ENCODE data around the gene BFSP1. TPM values are rescaled to one million over a fixed set of nuclear protein-coding genes. Genes with fewer than 3 reads are reported as not detected.

The BFSP1 gene
- total RNA-seq, 4 donors from 2014 or later = 0.75 to 1.00 (median 0.82) TPM; not detected in 1

- in situ Hi-C loops (cut with MboI; ENCODE audit: low pct_ligation_motif_present in 1 of 4, low pct_unique_long_range_greater_than_20kb in 1 of 4, low sequenced_read_pairs in 3 of 4) = no loop called here
- Histone ChIP-seq H3K27ac (peak overlapping the region; percentile 98 to 100 (median 98)), H3K27me3 (no peaks in the 10 kb centered on the region), H3K4me3 (no peak overlapping the region), H3K9me3 (no peaks in the 10 kb centered on the region), H3K36me3 (no peaks in the 10 kb centered on the region), H3K4me1 (peaks cover 6 to 38% (median 28%) of the 10 kb centered on the region in 4 donors)
- WGBS, 2 donors (ENCODE audit: low coverage in 1 of 2) = 21 to 33% methylated on average over 2 to 4 of the region's 4 CpGs
- intact Hi-C loops (cut with DNase I; ENCODE audit: low total_unique reads) = no loop called here
- no peak for TF ChIP-seq POLR2A (IDR thresholded peaks at IDR 0.05)
- peak in 2 of 3 donors; percentile 50 to 56 for TF ChIP-seq POLR2AphosphoS5 (IDR thresholded peaks at IDR 0.05)
- DNase-seq = no peak
These were observed 34.1 kb upstream of the BFSP1 start for GRCh38 chr20:17565169-17565845.

DNA sequence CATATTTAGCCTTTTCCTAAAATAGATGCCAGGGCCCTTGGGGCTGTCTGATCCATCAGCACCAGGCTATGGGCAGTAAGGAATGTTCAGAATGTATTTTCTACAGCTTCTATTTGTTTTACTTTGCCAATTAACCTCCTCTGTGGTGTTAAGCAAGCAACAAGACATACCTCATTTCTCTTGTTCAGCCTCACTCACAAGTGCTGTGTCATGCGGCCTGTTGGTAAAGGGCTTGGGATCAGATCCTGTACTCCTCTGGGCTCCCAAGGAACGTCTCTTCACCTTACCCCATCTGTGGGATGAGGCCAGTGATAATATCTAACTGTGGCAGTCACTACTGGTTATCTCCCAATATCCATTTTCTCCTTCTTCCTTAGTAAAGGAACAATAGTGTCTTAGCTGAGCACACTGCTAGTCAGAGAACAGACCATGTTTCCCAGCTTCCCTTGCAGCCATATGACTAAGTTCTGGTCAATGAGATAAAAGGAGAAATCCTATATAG, 31.7 kb upstream of the BFSP1 start:
- TF ChIP-seq EP300 (IDR thresholded peaks at IDR 0.05; ENCODE audit: low read depth) (no peak), CTCF (IDR thresholded peaks at IDR 0.05) (no peak), POLR2A (IDR thresholded peaks at IDR 0.05) (no peak), POLR2AphosphoS5 (IDR thresholded peaks at IDR 0.05) (no peak)
- Histone ChIP-seq H3K4me1 (peaks cover 1 to 37% (median 31%) of the 10 kb centered on the region in 4 donors), H3K36me3 (no peaks in the 10 kb centered on the region), H3K4me3 (no peak overlapping the region), H3K9me3 (no peaks in the 10 kb centered on the region), H3K27me3 (no peaks in the 10 kb centered on the region), H3K27ac (peak overlapping the region; percentile 34 to 98 (median 60))
- 50 to 77% methylated on average over 2 of the region's 2 CpGs for WGBS, 2 donors (ENCODE audit: low coverage in 1 of 2)
- in situ Hi-C loops (cut with MboI; ENCODE audit: low pct_ligation_motif_present in 1 of 4, low pct_unique_long_range_greater_than_20kb in 1 of 4, low sequenced_read_pairs in 3 of 4) (no loop called here), intact Hi-C loops (cut with DNase I; ENCODE audit: low total_unique reads) (no loop called here)
- no peak for DNase-seq

- peak overlapping the region in 3 of 4 donors; percentile 85 to 98 (median 88) for H3K27ac ChIP-seq
- peaks cover 13 to 45% (median 34%) of the 10 kb centered on the region in 4 donors for H3K4me1 ChIP-seq
- in situ Hi-C loops (cut with MboI; ENCODE audit: low pct_ligation_motif_present in 1 of 4, low pct_unique_long_range_greater_than_20kb in 1 of 4, low sequenced_read_pairs in 3 of 4) (no loop called here), intact Hi-C loops (cut with DNase I; ENCODE audit: low total_unique reads) (no loop called here)
- H3K36me3 ChIP-seq = no peaks in the 10 kb centered on the region
- 66 to 73% methylated on average over 3 to 5 of the region's 5 CpGs for WGBS, 2 donors (ENCODE audit: low coverage in 1 of 2)
- TF ChIP-seq EP300 (IDR thresholded peaks at IDR 0.05; ENCODE audit: low read depth) = no peak
- no peak for TF ChIP-seq POLR2A (IDR thresholded peaks at IDR 0.05)
- TF ChIP-seq CTCF (IDR thresholded peaks at IDR 0.05) = no peak
- no peak for TF ChIP-seq POLR2AphosphoS5 (IDR thresholded peaks at IDR 0.05)
- H3K9me3 ChIP-seq = no peaks in the 10 kb centered on the region
- H3K27me3 ChIP-seq = no peaks in the 10 kb centered on the region
- no peak overlapping the region for H3K4me3 ChIP-seq
- DNase-seq = no peak
These were observed 29.3 kb upstream of the BFSP1 start for GRCh38 chr20:17560344-17561074.

DNA sequence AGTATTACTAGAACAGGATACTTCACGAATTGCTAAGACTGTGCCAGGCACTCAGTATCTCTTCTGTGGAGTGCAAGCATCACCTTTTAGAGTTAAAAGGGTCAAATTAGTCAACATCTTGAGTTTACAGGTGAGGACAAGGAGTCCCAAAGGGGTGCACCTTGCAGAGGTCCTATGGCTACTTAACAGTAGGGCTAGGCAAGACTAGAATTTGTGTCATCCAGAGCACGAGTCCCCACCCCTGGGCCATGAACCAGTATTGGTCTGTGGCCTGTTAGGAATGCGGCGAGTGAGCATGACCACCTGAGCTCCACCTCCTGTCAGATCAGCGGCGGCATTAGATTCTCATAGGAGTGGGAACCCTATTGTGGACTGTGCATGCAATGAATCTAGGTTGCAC, 28.2 kb upstream of the BFSP1 start:
- no peak for DNase-seq
- TF ChIP-seq POLR2A (IDR thresholded peaks at IDR 0.05) = no peak
- no peak for TF ChIP-seq POLR2AphosphoS5 (IDR thresholded peaks at IDR 0.05)
- H3K4me3 ChIP-seq = no peak overlapping the region
- H3K36me3 ChIP-seq = no peaks in the 10 kb centered on the region
- H3K27me3 ChIP-seq = no peaks in the 10 kb centered on the region
- peaks cover 13 to 35% (median 27%) of the 10 kb centered on the region in 4 donors for H3K4me1 ChIP-seq
- in situ Hi-C loops (cut with MboI; ENCODE audit: low pct_ligation_motif_present in 1 of 4, low pct_unique_long_range_greater_than_20kb in 1 of 4, low sequenced_read_pairs in 3 of 4) (no loop called here), intact Hi-C loops (cut with DNase I; ENCODE audit: low total_unique reads) (no loop called here)
- H3K9me3 ChIP-seq = no peaks in the 10 kb centered on the region
- WGBS, 2 donors (ENCODE audit: low coverage in 1 of 2) = 89 to 90% methylated on average over 2 to 6 of the region's 6 CpGs
- peak overlapping the region; percentile 85 to 98 (median 88) for H3K27ac ChIP-seq

DNA sequence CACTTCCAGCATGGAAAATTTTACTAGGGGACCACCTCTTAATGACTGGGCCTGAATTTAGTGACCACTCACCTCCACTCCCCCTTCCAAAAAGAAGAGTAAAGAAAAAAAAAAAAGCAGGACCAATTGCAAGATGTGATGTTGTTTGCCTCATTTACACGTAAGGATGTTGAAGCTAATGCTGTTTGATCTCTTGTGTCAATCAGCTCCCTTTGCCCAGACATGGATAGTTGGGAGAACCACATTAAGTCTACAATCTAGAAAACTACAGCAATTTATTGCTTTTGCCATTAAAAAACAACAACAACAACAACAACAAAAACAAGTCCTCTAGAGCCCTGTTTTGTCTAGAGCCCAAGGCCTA, 27.7 kb upstream of the BFSP1 start:
- TF ChIP-seq EP300 (IDR thresholded peaks at IDR 0.05; ENCODE audit: low read depth) = no peak
- no peak for TF ChIP-seq CTCF (IDR thresholded peaks at IDR 0.05)
- TF ChIP-seq POLR2AphosphoS5 (IDR thresholded peaks at IDR 0.05) = no peak
- no peak for TF ChIP-seq POLR2A (IDR thresholded peaks at IDR 0.05)
- Histone ChIP-seq H3K27ac (peak overlapping the region; percentile 85 to 98 (median 88)), H3K9me3 (no peaks in the 10 kb centered on the region), H3K4me1 (peaks cover 13 to 35% (median 27%) of the 10 kb centered on the region in 4 donors), H3K36me3 (no peaks in the 10 kb centered on the region), H3K27me3 (no peaks in the 10 kb centered on the region), H3K4me3 (no peak overlapping the region)
- intact Hi-C loops (cut with DNase I; ENCODE audit: low total_unique reads) = no loop called here
- in situ Hi-C loops (cut with MboI; ENCODE audit: low pct_ligation_motif_present in 1 of 4, low pct_unique_long_range_greater_than_20kb in 1 of 4, low sequenced_read_pairs in 3 of 4) = no loop called here
- DNase-seq = no peak
- WGBS, 2 donors (ENCODE audit: low coverage in 1 of 2) = 56 to 80% methylated on average over 1 of the region's 1 CpG
